ENCODE data around the gene MAPRE2.

Gene MAPRE2

DNA sequence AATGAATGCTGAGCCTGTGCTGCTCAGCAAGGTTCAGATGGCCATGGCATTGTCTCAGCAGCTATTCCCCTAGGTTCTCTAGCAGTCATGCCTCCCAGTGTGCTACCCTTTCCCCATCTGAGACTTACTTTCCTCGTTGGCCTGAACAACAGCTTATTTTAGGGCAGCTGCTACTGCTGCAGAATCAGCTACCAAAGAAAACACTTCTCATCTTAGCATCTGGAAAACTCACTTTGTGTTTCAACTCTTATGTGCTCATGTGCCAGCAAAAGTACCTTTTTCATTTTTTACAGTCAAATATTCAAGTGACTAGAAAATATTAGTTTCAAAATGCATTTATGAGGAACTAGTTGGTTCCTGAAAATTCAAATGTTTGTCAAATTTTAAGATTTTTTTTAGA, 139.2 kb downstream of the MAPRE2 start:
- DNase-seq (ENCODE audit: low spot score), result no peak

DNA sequence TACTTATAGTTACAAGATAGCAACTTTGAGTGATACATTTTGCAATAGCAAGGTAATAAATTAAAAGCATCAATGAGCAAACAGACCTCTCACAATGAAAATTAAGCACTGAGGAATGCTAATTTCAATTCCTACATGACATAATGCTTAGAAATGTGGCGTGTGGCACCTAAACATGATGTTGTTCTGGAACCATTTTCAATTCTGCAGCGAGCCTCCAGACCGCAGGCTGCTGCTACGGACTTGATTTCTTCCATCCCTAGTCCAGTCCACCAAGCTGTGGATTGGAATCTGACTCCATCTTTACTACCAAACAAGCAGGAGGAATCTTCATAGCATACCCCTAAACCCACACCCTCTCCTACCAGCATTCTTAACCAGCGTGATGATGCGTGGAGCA, 140.9 kb downstream of the MAPRE2 start:
- no peak for DNase-seq (ENCODE audit: low spot score)

DNA sequence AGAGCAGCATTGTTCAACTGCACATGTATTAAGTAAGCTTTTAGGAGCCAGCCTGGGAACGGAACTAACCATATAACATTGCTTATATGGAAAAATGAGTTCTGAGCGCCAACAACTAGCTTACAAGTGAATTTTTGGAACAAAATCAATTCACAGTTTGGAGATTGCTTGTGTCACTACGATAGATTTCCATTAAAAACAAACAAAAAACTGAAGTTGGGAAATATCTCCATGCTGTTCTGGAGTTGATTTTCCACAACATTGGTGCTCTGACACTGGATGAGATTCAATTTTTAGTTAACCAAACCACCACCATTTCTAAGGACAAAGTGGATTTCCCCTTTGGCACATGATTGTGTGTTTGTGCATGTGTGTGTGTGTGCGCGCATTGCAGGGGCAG, 142.7 kb downstream of the MAPRE2 start:
- no peak for DNase-seq (ENCODE audit: low spot score)

DNA sequence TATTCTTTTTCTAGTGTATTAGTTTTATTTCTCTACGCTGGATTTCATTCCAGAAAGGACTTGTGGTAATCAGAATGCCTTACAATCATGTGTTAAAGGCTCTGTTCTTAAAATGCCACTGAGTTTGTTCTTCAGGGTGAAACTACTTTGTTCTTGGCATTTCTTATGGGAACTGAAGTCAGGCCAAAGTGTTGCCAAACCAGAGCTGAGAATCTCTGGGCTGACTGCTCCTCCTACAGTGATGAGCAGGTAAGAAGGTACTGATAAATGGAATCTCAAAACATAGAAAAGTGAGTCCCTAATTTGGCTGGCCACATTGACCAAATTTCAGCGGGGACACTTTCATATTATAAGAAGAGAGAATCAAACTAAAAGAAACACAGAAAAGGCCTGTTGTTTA, 144.6 kb downstream of the MAPRE2 start:
- no peak for DNase-seq (ENCODE audit: low spot score)

DNA sequence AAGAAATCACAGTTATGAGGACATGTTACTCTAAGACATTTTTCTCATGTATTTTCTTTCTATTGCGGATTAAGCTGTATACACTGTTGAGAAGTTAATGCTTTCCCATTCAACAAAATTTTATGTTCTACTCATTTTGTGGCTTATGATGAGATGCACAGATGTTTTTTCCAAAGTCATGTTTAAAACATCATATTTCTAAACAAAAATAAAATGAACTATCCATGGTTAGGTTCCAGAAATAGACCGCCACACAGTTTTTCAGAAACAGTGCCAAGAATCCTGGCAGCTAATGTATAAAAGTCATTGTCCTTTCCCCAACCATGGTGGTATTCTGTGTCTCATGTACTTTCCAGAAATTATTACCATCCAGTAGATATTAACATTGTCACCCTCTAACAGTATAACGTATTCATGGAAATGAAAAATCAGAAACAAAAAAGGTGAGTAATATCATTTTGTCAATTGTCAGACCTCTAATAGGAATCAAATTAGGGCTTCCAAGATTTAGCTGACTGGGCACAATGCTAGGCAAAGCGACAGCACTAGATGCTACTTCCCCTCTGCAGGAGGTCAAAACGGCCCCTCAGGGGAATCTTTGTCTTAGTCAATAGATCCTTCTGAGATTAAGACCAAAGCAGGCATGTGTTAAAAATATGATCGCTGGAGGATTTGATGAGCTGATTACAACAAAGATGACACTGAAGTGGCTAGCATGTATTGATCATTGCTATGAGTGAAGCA, 145.2 kb downstream of the MAPRE2 start:
- no peak for DNase-seq (ENCODE audit: low spot score)

DNA sequence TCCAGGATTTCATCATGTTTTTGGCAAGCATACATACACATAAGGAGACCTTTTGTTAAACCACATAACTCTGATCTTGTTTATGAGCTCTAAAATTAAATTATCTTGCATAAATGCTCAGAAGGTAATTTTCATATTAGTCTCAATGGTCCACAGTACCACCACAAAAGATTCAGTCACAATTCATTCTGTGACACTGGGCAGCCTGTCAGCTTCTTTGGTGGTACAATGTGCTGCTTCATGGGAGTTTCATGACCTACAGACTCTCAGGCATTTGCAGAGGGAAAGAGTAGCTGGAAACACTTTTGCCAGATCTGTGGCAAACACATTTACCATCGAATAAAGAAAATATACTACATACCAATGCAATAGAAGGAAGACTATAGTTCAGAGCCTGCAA, 148.3 kb downstream of the MAPRE2 start:
- DNase-seq (ENCODE audit: low spot score), result no peak

DNA sequence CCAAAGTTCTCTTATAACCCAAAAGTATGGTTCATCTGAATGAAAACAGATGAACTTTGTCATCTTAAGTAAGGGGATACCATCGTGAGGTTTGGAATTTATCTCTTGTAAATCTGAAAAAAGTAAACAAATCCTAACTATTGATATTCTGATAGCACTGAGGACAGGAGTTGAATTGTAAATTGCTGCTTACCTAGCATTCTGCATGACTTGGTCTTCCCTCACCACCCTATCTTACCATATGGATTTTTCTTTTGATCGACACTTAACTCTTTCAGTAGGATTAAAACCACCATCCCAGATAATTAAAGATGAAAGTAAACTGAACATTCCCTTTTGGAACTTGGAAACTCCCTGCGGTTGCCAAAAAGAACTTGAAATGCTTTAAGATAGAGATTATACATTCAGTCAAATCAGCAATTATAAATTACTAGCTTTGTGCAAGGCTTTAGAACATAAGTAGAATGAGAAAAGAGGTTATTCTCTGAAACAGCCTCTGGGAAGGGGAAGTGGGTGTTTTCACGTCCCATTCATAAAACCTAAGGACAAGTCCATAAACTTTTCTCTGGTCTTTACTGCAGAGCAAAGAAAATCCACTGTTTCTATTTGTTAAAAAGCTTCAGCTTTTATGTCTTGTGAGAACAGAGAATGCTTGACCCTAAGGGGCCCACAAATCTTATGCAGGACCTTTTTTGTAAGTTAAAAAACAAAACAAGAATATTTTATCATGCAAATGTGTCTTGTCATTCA, 149.9 kb downstream of the MAPRE2 start:
- DNase-seq (ENCODE audit: low spot score), result no peak

DNA sequence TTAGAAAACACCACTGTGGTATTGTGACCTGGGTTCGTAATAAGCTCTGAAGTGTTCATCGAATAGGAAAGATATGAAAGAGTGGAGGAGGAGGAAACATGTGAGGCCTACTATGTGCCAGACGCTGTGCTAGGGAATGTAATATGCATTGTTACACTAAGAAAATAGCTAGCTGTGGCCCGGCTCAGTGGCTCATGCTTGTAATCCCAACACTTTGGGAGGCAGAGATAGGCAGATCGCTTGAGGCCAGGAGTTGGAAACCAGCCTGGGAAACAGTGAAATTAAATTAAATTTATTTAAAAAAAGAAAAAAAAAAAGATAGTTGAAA, 150.4 kb downstream of the MAPRE2 start:
- DNase-seq (ENCODE audit: low spot score), result no peak

DNA sequence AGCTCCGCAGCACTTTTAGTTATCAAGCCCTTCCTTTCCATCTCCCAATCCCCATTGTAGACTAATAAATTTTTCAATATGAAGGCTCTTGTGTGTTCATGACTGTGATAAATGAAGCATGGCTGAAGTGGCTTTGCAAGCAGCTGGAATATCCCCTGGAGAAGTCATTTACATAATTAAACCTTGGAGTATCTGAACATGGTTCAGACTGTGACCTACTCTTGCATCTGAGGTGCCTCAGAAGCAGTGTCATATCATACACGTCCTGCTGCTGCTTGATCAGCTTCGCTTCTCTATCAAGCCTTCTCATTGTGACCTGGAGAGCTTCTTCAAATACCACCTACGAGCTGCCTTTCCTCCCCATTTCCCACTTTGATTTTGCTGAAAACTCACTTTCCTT, 151.2 kb downstream of the MAPRE2 start:
- DNase-seq (ENCODE audit: low spot score), result no peak
